HEK293T (cell line): Measurements from ENCODE around the gene BZW2.

Experiments used
- CTCF ChIA-PET: fragments of 350-600 bp; formaldehyde crosslinking; extraction: SDS; loops from one replicate; lab custom pipeline; 2021; ENCODE audit warnings: antibody characterized with exemption, inconsistent platforms; lab: Yijun Ruan, JAX
- POLR2A ChIA-PET: fragments of 350-600 bp; formaldehyde crosslinking; extraction: SDS; loops from one replicate; lab custom pipeline; 2020; ENCODE audit warnings: antibody characterized with exemption, inconsistent platforms; lab: Yijun Ruan, JAX
- DNase-seq: peaks from one replicate; pipeline ENCODE4 v3.0.0; 2012; ENCODE audit warnings: mixed read lengths; ENCODE audit errors: extremely low spot score
- ARNT ChIP-seq: fragments of 450-650 bp; IDR thresholded peaks from 2 replicates; pipeline ENCODE4 v1.6.1; 2017; ENCODE audit warnings: mild to moderate bottlenecking
- BHLHE40 ChIP-seq: fragments of 450-650 bp; IDR thresholded peaks from 2 replicates; pipeline ENCODE4 v1.6.1; 2016; ENCODE audit warnings: mild to moderate bottlenecking, moderate library complexity, borderline replicate concordance
- CTBP1 ChIP-seq: fragments of 450-650 bp; IDR thresholded peaks from 2 replicates; pipeline ENCODE4 v1.6.1; 2016; ENCODE audit warnings: borderline replicate concordance
- ELF4 ChIP-seq: fragments of 450-650 bp; IDR thresholded peaks from 2 replicates; pipeline ENCODE4 v1.6.1; 2017; ENCODE audit warnings: antibody characterized with exemption
- FOXA1 ChIP-seq: fragments of 450-650 bp; IDR thresholded peaks from 2 replicates; pipeline ENCODE4 v1.6.1; 2016; ENCODE audit warnings: mild to moderate bottlenecking
- FOXK2 ChIP-seq: fragments of 450-650 bp; IDR thresholded peaks from 2 replicates; pipeline ENCODE4 v1.6.1; 2016; ENCODE audit warnings: mild to moderate bottlenecking
- FOXM1 ChIP-seq: fragments of 450-650 bp; IDR thresholded peaks from 2 replicates; pipeline ENCODE4 v1.6.1; 2017; ENCODE audit warnings: mild to moderate bottlenecking, borderline replicate concordance
- HDGF ChIP-seq: fragments of 450-650 bp; IDR thresholded peaks from 2 replicates; pipeline ENCODE4 v1.6.1; 2017; ENCODE audit warnings: antibody characterized with exemption, borderline replicate concordance
- L3MBTL2 ChIP-seq: fragments of 450-650 bp; conservative IDR thresholded peaks from 2 replicates; pipeline ENCODE4 v1.6.1; 2016; ENCODE audit warnings: mild to moderate bottlenecking
- LEF1 ChIP-seq: fragments of 450-650 bp; IDR thresholded peaks from 2 replicates; pipeline ENCODE4 v1.6.1; 2017; ENCODE audit warnings: mild to moderate bottlenecking, borderline replicate concordance
- NFRKB ChIP-seq: fragments of 450-650 bp; IDR thresholded peaks from 2 replicates; pipeline ENCODE4 v1.6.1; 2016; ENCODE audit warnings: mild to moderate bottlenecking, moderate library complexity
- PKNOX1 ChIP-seq: fragments of 450-650 bp; IDR thresholded peaks from 2 replicates; pipeline ENCODE4 v1.6.1; 2016
- SP1 ChIP-seq: fragments of 450-650 bp; IDR thresholded peaks from 2 replicates; pipeline ENCODE4 v1.6.1; 2017
- SUZ12 ChIP-seq: fragments of 450-650 bp; IDR thresholded peaks from 2 replicates; pipeline ENCODE4 v1.6.1; 2016; ENCODE audit warnings: mild to moderate bottlenecking
- TARDBP ChIP-seq: fragments of 450-650 bp; IDR thresholded peaks from 2 replicates; pipeline ENCODE4 v1.6.1; 2016
- ZNF384 ChIP-seq: fragments of 450-650 bp; IDR thresholded peaks from 2 replicates; pipeline ENCODE4 v1.6.1; 2016

Gene BZW2

GRCh38 chr7:16661924-16662323 is 15.9 kb downstream of the BZW2 start:
- ChIA-PET POLR2A (no interaction called here), CTCF (no interaction called here)
- TF ChIP-seq ELF4 (no peak), FOXM1 (no peak), FOXK2 (no peak), BHLHE40 (no peak), HDGF (no peak), PKNOX1 (no peak), CTBP1 (no peak), ARNT (no peak), NFRKB (no peak), LEF1 (no peak), FOXA1 (no peak), SP1 (no peak), L3MBTL2 (no peak), TARDBP (no peak), SUZ12 (no peak)
- no peak for DNase-seq

- DNase-seq: no peak
- TF ChIP-seq ARNT: no peak
- no peak for TF ChIP-seq TARDBP
- TF ChIP-seq SUZ12: no peak
- TF ChIP-seq FOXK2: no peak
- TF ChIP-seq LEF1: no peak
- no peak for TF ChIP-seq SP1
- TF ChIP-seq HDGF: no peak
- no peak for TF ChIP-seq ELF4
- TF ChIP-seq ZNF384: no peak
- no peak for TF ChIP-seq CTBP1
- no peak for TF ChIP-seq NFRKB
- no peak for TF ChIP-seq PKNOX1
- no peak for TF ChIP-seq BHLHE40
- no peak for TF ChIP-seq FOXA1
- no peak for TF ChIP-seq FOXM1
- no peak for TF ChIP-seq L3MBTL2
- ChIA-PET CTCF (interaction anchor here (0.6 kb wide), 1 partner anchor 16 kb away, joined by 5 read pairs; no protein-coding TSS in a partner anchor), POLR2A (interaction anchor here (1.0 to 1.5 kb wide), 2 partner anchors 21 to 22 kb away, joined by 4 to 5 read pairs; partner anchors contain the start of gene ANKMY2)
Measured at GRCh38 chr7:16667355-16667754, 21.4 kb downstream of the BZW2 start.

GRCh38 chr7:16668049-16668858 is 22.3 kb downstream of the BZW2 start:
- ChIA-PET POLR2A (interaction anchor here (1.0 to 1.5 kb wide), 2 partner anchors 22 to 23 kb away, joined by 4 to 5 read pairs; partner anchors contain the start of gene ANKMY2), CTCF (interaction anchor here (0.6 to 0.7 kb wide), 2 partner anchors 91 to 115 kb away, joined by 3 to 4 read pairs; no protein-coding TSS in a partner anchor)
- peak; percentile 44 for DNase-seq
- TF ChIP-seq LEF1 (no peak), ZNF384 (no peak), NFRKB (no peak), L3MBTL2 (no peak)

- TF ChIP-seq FOXM1 (no peak), ARNT (no peak), L3MBTL2 (no peak), CTBP1 (no peak), SP1 (no peak), BHLHE40 (no peak), FOXA1 (no peak), NFRKB (no peak), HDGF (no peak), FOXK2 (no peak), SUZ12 (no peak), ELF4 (no peak), LEF1 (no peak), PKNOX1 (no peak)
- POLR2A ChIA-PET: no interaction called here
- no peak for DNase-seq
- CTCF ChIA-PET: interaction anchor here (0.6 to 0.7 kb wide), 2 partner anchors 90 to 116 kb away, joined by 3 to 4 read pairs; no protein-coding TSS in a partner anchor
Measured at GRCh38 chr7:16668978-16669377, 23.0 kb downstream of the BZW2 start.

GRCh38 chr7:16669581-16669980 is 23.6 kb downstream of the BZW2 start:
- POLR2A ChIA-PET: no interaction called here
- no peak for DNase-seq
- CTCF ChIA-PET: no interaction called here
- TF ChIP-seq BHLHE40: no peak
- no peak for TF ChIP-seq SUZ12
- no peak for TF ChIP-seq NFRKB
- no peak for TF ChIP-seq TARDBP
- no peak for TF ChIP-seq PKNOX1
- TF ChIP-seq HDGF: no peak
- no peak for TF ChIP-seq CTBP1
- TF ChIP-seq FOXM1: no peak
- no peak for TF ChIP-seq ARNT
- TF ChIP-seq ELF4: no peak
- no peak for TF ChIP-seq SP1
- no peak for TF ChIP-seq ZNF384
- no peak for TF ChIP-seq FOXK2
- TF ChIP-seq FOXA1: no peak
